GM12801 (cell line): ENCODE data around the gene ADAMTS12.

Experiments used
- CTCF ChIP-seq: IDR thresholded peaks from one replicate; pipeline ENCODE4 v1.5.1; 2011; ENCODE audit warnings: control low read depth; ENCODE audit not compliant: insufficient read length; ENCODE audit errors: extremely low read depth

Gene ADAMTS12

GRCh38 chr5:33748754-33749153 lies 143.0 kb downstream of the ADAMTS12 start:
- no peak for TF ChIP-seq CTCF

GRCh38 chr5:33745101-33745770 lies 146.6 kb downstream of the ADAMTS12 start:
- no peak for TF ChIP-seq CTCF

- TF ChIP-seq CTCF: no peak
These were observed 148.7 kb downstream of the ADAMTS12 start for GRCh38 chr5:33743099-33743498.

GRCh38 chr5:33742181-33742580 lies 149.6 kb downstream of the ADAMTS12 start:
- no peak for TF ChIP-seq CTCF

- TF ChIP-seq CTCF: no peak
These were observed 152.8 kb downstream of the ADAMTS12 start for GRCh38 chr5:33738967-33739366.

GRCh38 chr5:33738097-33738496 lies 153.7 kb downstream of the ADAMTS12 start:
- no peak for TF ChIP-seq CTCF

GRCh38 chr5:33737697-33738096 lies 154.1 kb downstream of the ADAMTS12 start:
- no peak for TF ChIP-seq CTCF
